Astrocyte (in vitro differentiated cells and primary cell): ENCODE results near the gene CTIF.

Source experiments
- CTCF ChIP-seq: IDR thresholded peaks from 2 replicates; pipeline ENCODE4 v1.5.1; 2011; ENCODE audit warnings: low read depth, mild to moderate bottlenecking, inconsistent platforms, low read length, moderate library complexity; ENCODE audit not compliant: insufficient read depth
- EZH2 ChIP-seq: IDR thresholded peaks from 2 replicates; pipeline ENCODE4 v1.6.1; 2012; ENCODE audit warnings: mild to moderate bottlenecking, low read length, inconsistent platforms; ENCODE audit not compliant: insufficient read depth

- TF ChIP-seq CTCF (no peak), EZH2 (no peak)
Measured at GRCh38 chr18:48879008-48879431, 340.2 kb downstream of the CTIF start.
